ENCODE data around the gene TBL2.
"Not testable (repeated sequence)": the region's sequence is repeated elsewhere in the genome, so short reads cannot be mapped to it uniquely, and the experiment has no call there.

Gene TBL2, protein sequence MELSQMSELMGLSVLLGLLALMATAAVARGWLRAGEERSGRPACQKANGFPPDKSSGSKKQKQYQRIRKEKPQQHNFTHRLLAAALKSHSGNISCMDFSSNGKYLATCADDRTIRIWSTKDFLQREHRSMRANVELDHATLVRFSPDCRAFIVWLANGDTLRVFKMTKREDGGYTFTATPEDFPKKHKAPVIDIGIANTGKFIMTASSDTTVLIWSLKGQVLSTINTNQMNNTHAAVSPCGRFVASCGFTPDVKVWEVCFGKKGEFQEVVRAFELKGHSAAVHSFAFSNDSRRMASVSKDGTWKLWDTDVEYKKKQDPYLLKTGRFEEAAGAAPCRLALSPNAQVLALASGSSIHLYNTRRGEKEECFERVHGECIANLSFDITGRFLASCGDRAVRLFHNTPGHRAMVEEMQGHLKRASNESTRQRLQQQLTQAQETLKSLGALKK

GRCh38 chr7:73578342-73579128 lies at the start of gene TBL2:
TSS of gene TBL2 (minus strand) at chr7:73578579. CDS start at chr7:73578549, 30 bp downstream.
- DNase-seq (ENCODE audit: low read depth), result peak; percentile 98

DNA sequence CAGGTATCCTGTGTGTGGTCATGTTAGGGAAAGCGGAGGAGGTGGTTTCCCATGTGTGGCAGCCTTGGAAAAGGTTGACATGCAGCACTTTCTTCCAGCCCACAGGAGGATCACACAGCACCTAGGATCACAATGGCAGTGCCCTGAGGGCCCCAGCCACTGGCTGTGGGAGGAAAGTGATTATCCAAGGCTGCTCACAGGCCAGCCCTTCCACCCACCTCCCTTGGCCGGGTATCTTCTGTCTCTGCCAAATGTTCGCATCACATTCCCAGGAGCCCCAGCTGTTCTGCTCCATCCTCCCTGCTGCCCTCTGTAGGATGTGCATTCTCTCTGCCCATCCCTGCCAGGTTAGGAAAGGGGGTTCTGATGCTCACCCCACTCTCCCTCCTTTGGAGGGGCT lies 48.4 kb upstream of the TBL2 start:
- DNase-seq (ENCODE audit: low read depth), result no peak

DNA sequence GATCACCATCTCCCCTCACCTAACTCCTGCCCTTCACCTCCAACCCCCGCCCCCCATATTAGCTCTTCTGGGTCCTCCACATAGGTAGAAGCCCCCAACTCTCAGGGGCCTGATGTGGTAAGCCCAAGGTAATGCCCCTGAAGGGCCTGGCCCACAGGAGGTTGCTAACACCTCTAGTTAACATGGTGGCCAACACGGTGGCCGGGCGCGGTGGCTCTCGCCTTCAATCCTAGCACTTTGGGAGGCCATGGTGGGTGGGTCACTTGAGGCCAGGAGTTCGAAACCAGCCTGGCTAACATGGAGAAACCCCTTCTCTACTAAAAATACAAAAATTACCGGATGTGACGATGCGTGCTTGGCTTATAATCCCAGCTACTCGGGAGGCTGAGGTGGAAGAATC lies 46.9 kb upstream of the TBL2 start:
- no peak for DNase-seq (ENCODE audit: low read depth)

DNA sequence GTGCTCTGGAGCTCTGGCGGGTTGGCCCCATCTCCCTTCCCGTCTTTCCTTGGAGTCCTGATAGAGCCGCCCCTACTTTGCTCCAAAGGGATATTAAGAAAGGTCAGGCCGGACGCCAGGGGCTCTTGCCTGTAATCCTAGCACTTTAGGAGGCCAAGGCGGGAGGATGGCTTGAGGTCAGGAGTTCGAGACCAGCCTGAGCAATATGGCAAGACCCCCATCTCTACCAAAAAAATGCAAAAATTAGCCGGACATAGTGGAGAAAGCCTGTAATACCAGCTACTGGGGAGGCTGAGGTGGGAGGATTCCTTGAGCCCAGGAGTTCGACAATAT lies 46.3 kb upstream of the TBL2 start:
- DNase-seq (ENCODE audit: low read depth), result no peak

- no peak for DNase-seq (ENCODE audit: low read depth)
Observed at GRCh38 chr7:73623798-73624668, 45.7 kb upstream of the TBL2 start, which contains the start of gene MLXIPL. TSS of gene MLXIPL (minus strand) at chr7:73624522. CDS start at chr7:73624492, 30 bp downstream.

GRCh38 chr7:73622909-73623797 lies 44.8 kb upstream of the TBL2 start:
- DNase-seq (ENCODE audit: low read depth), result no peak

- DNase-seq (ENCODE audit: low read depth), result no peak
Observed at GRCh38 chr7:73622527-73622908, 44.1 kb upstream of the TBL2 start.

- DNase-seq (ENCODE audit: low read depth), result no peak
Observed at GRCh38 chr7:73621168-73622063, 43.0 kb upstream of the TBL2 start.

DNA sequence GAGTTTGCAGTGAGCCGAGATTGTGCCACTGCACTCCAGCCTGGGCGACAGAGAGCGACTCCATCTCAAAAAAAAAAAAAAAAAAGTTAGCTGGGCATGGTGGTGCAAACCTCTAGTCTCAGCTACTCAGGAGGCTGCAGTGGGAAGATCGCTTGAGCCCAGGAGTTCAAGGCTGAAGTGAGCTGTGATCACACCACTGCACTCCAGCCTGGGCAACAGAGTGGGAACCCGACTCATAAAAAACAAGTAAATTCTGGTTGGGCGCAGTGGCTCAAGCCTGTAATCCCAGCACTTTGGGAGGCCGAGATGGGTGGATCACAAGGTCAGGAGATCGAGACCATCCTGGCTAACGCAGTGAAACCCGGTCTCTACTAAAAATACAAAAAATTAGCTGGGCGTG lies 41.0 kb upstream of the TBL2 start:
- DNase-seq (ENCODE audit: low read depth), result not testable (repeated sequence)

DNA sequence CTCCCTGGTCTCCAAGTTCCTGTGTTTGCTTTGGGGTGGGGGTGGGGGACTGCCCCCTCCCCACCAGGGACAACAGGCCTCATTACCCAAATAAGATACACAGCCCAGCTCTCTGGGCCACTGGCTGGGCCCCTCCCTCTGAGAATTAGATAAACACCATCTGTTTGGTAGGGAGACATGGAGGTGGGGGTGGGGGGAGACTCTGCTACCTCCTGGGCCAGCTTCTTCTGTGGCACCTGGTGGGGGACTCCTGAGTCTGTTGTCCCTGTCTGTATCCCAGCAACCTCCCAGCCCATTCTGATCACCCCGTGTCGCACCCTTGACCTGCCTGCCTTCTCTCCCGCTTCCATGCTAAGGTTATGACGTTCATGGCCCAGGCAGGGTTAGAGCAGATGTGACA lies 40.2 kb upstream of the TBL2 start:
- no peak for DNase-seq (ENCODE audit: low read depth)

DNA sequence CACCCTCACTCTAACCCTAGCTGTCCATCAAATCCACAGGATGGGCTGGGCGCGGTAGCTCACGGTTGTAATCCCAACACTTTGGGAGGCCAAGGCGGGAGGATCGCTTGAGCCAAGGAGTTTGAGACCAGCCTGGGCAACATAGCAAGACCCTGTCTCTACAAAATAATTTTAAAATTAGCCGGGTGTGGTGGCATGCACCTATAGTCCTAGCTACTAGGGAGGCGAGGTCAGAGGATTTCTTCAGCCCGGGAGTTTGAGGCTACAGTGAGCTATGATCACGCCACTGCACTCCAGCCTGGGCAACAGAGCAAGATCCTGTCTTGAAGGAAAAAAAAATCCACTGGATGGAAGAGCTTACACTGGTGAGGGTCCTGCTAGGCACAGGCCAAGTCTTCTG lies 39.1 kb upstream of the TBL2 start:
- DNase-seq (ENCODE audit: low read depth), result not testable (repeated sequence)

DNA sequence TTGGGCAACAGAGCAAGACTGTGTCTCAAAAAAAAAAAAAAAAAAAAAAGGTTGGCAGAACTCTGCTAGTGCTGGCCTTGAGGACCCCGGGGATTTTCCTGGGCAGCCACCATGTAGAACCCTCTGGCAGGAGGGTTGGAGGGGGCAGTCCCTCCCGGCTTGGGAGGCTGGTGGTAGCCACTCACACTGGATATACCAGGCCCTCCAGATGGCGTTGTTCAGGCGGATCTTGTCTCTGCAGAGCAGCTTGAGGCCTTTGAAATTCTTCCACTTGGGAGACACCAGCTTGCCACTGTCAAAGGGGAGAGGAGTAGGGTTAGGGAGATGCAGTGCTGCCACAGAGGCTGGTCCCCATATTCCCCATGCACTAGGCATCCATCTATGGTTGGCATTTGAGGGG lies 37.5 kb upstream of the TBL2 start:
- DNase-seq (ENCODE audit: low read depth), result no peak

GRCh38 chr7:73614937-73615336 lies 36.6 kb upstream of the TBL2 start:
- not testable (repeated sequence) for DNase-seq (ENCODE audit: low read depth)

DNA sequence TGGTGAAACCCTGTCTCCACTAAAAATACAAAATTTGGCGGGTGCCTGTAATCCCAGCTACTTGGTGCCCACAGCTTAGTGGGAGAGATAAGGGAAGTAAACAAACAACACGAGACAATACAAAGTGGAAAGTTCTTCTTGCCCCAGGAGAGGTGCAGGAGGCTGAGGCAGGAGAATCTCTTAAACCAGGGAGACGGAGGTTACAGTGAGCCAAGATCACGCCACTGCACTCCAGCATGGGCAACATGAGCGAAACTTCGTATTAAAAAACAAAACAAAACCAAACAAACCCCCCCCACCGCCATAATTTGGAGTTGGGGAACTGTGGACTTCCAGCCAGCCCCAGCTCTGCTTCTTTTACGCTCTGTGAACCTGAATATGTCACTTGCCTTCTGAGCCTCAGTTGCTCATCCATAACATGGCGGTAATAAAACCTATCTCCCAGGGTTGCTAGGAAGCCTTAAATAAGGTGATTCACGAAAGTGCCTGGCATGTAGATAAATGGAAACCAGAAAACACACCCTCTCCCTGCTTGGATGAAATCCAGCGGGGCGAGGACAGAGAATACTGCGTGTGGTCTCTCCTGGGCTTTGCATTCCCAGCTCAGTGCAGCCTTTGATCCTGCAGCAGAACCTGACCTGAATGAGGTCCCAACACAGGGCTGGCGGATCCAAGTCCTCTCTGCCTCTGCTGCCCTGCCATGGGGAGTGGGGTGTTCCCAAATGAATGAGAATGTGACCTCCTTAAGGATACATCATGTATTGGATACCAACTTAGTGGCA lies 35.8 kb upstream of the TBL2 start:
- DNase-seq (ENCODE audit: low read depth), result no peak

- DNase-seq (ENCODE audit: low read depth), result no peak
Observed at GRCh38 chr7:73612598-73613269, 34.4 kb upstream of the TBL2 start.

GRCh38 chr7:73611017-73611555 lies 32.7 kb upstream of the TBL2 start:
- no peak for DNase-seq (ENCODE audit: low read depth)

DNA sequence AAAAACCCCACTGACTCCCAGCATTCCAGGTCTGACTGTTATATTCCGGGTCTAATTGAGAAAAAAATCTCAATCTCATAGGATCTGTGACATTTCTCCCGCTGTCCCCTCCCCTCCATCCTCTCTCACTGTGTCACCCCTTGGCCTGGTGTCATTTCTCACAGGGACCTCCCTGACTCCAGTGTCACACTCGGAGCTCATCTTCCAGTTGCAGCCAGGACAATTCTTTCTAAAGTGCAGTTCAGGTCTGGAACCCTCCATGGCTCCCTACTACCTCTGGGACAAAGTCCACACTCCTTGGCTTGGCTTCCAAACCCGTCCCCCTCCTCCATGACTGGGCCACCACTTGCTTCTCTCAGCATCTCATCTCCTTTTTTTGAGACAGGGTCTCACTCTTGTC lies 31.7 kb upstream of the TBL2 start:
- DNase-seq (ENCODE audit: low read depth), result no peak

GRCh38 chr7:73607692-73607983 lies 29.3 kb upstream of the TBL2 start:
- not testable (repeated sequence) for DNase-seq (ENCODE audit: low read depth)
